Adrenal gland (tissue), 5 donors: ENCODE data around the gene MYRFL.

Source experiments
- POLR2A ChIP-seq, 2 donors: fragments of 450-650 bp; IDR thresholded peaks; one replicate each; pipeline ENCODE4 v1.6.1; 2017; ENCODE audit warnings: antibody characterized with exemption in 2 of 2, mild to moderate bottlenecking in 2 of 2, moderate library complexity in 1 of 2
- TF ChIP-seq, protein P1 (sequence below), 6 experiments: fragments of 450-650 bp in 4 of 6; fragments of 200-600 bp in 2 of 6; sonication (generic) in 1 of 6; IDR thresholded peaks; 1 replicate in 5 of 6; 2 replicates in 1 of 6; pipeline versions ENCODE4 v1.5.1 to v1.8.0; 2016 to 2021; ENCODE audit warnings: antibody characterized with exemption in 6 of 6, mild to moderate bottlenecking in 2 of 6, moderate library complexity in 1 of 6
- donor health status: DM: no; HTN: no; CAD: no.

DNA sequence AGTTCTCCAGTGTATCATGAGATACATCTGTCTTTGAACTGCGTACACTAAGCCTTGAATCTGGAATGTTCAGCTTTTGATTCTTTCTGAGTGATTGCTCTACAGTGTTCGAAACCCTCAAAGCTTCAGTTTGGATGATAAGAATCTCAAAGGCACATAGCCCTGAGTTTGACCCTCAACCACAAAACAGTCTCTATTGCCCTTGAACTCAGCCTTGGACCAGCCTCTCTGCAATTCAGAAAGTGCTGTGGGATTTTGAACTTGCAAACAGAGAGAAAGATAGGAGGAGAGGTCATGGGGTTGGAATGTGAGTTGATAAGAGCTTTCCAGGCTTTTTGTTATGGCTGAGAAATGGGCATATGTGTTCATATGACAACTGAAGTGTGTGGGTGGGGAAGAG is 100.3 kb downstream of the MYRFL start:
- TF ChIP-seq, protein P1, sequence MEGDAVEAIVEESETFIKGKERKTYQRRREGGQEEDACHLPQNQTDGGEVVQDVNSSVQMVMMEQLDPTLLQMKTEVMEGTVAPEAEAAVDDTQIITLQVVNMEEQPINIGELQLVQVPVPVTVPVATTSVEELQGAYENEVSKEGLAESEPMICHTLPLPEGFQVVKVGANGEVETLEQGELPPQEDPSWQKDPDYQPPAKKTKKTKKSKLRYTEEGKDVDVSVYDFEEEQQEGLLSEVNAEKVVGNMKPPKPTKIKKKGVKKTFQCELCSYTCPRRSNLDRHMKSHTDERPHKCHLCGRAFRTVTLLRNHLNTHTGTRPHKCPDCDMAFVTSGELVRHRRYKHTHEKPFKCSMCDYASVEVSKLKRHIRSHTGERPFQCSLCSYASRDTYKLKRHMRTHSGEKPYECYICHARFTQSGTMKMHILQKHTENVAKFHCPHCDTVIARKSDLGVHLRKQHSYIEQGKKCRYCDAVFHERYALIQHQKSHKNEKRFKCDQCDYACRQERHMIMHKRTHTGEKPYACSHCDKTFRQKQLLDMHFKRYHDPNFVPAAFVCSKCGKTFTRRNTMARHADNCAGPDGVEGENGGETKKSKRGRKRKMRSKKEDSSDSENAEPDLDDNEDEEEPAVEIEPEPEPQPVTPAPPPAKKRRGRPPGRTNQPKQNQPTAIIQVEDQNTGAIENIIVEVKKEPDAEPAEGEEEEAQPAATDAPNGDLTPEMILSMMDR (IDR thresholded peaks at IDR 0.05), result no peak
- TF ChIP-seq POLR2A (IDR thresholded peaks at IDR 0.05), result no peak
